Neural progenitor cell (in vitro differentiated cells): Measurements from ENCODE around the gene FRY. TPM values are rescaled to one million over a fixed set of nuclear protein-coding genes. Genes with fewer than 3 reads are reported as not detected.

ENCODE experiments used
- DNase-seq: peaks from one replicate; pipeline ENCODE4 v3.0.0-alpha.2; 2016; ENCODE audit warnings: low spot score
- H2AFZ ChIP-seq: fragments of 200-600 bp; sonication (generic); replicated peaks from 2 replicates; pipeline ENCODE4 v1.6.1; 2016; ENCODE audit warnings: antibody characterized with exemption
- H3F3A ChIP-seq: fragments of 200-600 bp; sonication (generic); 2 replicates; pipeline ENCODE4 v1.6.1; 2016; ENCODE audit warnings: antibody characterized with exemption, low read depth
- H3K27ac ChIP-seq: fragments of 200-600 bp; sonication (generic); 2 replicates; pipeline ENCODE4 v1.5.1; 2016; ENCODE audit warnings: mild to moderate bottlenecking
- H3K27me3 ChIP-seq: fragments of 200-600 bp; sonication (generic); 2 replicates; pipeline ENCODE4 v1.6.1; 2016; ENCODE audit warnings: mild to moderate bottlenecking, moderate library complexity
- H3K36me3 ChIP-seq: fragments of 200-600 bp; sonication (generic); 2 replicates; pipeline ENCODE4 v1.5.1; 2016
- H3K4me1 ChIP-seq: fragments of 200-600 bp; sonication (generic); 2 replicates; pipeline ENCODE4 v1.6.1; 2016; ENCODE audit warnings: mixed run types
- H3K4me2 ChIP-seq: fragments of 200-600 bp; sonication (generic); 2 replicates; pipeline ENCODE4 v1.6.1; 2016
- H3K4me3 ChIP-seq: fragments of 200-600 bp; sonication (generic); 2 replicates; pipeline ENCODE4 v1.5.1; 2016
- H3K79me2 ChIP-seq: fragments of 200-600 bp; sonication (generic); 2 replicates; pipeline ENCODE4 v1.6.1; 2016; ENCODE audit warnings: low read depth
- H3K9ac ChIP-seq: fragments of 200-600 bp; sonication (generic); 2 replicates; pipeline ENCODE4 v1.6.1; 2016
- H3K9me3 ChIP-seq: fragments of 200-600 bp; sonication (generic); 2 replicates; pipeline ENCODE4 v1.5.1; 2016; ENCODE audit warnings: low read depth
- H4K20me1 ChIP-seq: fragments of 200-600 bp; sonication (generic); 2 replicates; pipeline ENCODE4 v1.6.1; 2016; ENCODE audit warnings: low read depth
- H3K27ac Mint-ChIP-seq: 3 replicates; pipeline ENCODE4 v1.8.0; 2021; ENCODE audit warnings: mixed read lengths
- H3K27me3 Mint-ChIP-seq: 2 replicates; pipeline ENCODE4 v1.8.0; 2022; ENCODE audit warnings: low read depth, mild to moderate bottlenecking, inconsistent platforms, moderate library complexity, mixed read lengths; ENCODE audit not compliant: insufficient read depth
- H3K36me3 Mint-ChIP-seq: 3 replicates; pipeline ENCODE4 v1.8.0; 2021; ENCODE audit warnings: mixed read lengths
- H3K4me1 Mint-ChIP-seq: 3 replicates; pipeline ENCODE4 v1.8.0; 2021; ENCODE audit warnings: mixed read lengths
- H3K4me3 Mint-ChIP-seq: 3 replicates; pipeline ENCODE4 v1.8.0; 2021; ENCODE audit warnings: mild to moderate bottlenecking, moderate library complexity, mixed read lengths
- H3K9me3 Mint-ChIP-seq: 3 replicates; pipeline ENCODE4 v1.8.0; 2020; ENCODE audit warnings: mixed read lengths
- EZH2 ChIP-seq: fragments of 200-600 bp; sonication (generic); IDR thresholded peaks from 2 replicates; pipeline ENCODE4 v1.6.1; 2017; ENCODE audit warnings: antibody characterized with exemption, mild to moderate bottlenecking, moderate library complexity
- EZH2phosphoT487 ChIP-seq: fragments of 200-600 bp; sonication (generic); IDR thresholded peaks from 2 replicates; pipeline ENCODE4 v1.6.1; 2017; ENCODE audit warnings: antibody characterized with exemption
- total RNA-seq: library from RNA; depleted of rRNA; stranded (reverse); fragments of >200 nt; gene quantifications from 2 replicates; pipeline ENCODE4 v1.2.3, GENCODE V29; 2015; ENCODE audit warnings: low replicate concordance
- TF ChIP-seq, protein P1 (sequence below): fragments of 200-600 bp; sonication (generic); IDR thresholded peaks from 2 replicates; pipeline ENCODE4 v1.5.1; 2017; ENCODE audit warnings: antibody characterized with exemption, mild to moderate bottlenecking

FRY gene
- total RNA-seq, 1 donor from 2014 or later: 12.6 TPM

DNA sequence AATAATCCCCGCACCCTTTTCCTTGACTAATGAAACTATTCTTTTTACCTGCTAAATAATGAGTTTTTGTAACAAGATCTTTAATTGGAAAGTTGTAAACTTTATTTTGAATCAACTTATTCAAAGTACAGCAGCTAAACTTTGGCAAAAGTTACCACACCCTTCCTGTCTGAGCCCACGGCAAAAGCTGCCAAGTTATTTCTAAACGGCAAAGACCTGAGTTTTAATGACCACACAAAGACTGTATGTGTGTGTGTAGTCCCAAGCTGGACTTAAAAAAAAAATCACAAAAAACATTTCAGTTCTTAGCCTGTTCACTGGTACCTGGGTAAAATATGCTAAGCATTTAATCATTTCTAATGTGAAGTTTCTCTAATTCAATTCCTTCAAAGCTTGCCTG, 222.8 kb downstream of the FRY start:
- Histone ChIP-seq H3K9me3 (no peaks in the 10 kb centered on the region), H3K9ac (no peak overlapping the region), H3K27me3 (no peaks in the 10 kb centered on the region), H3K36me3 (no peaks in the 10 kb centered on the region), H3K4me2 (no peak overlapping the region), H4K20me1 (no peaks in the 10 kb centered on the region), H3K79me2 (no peaks in the 10 kb centered on the region), H3K27ac (no peak overlapping the region), H3K4me3 (no peak overlapping the region), H2AFZ (no peak overlapping the region), H3K4me1 (no peaks in the 10 kb centered on the region), H3F3A (no peaks in the 10 kb centered on the region)
- Mint-ChIP-seq H3K36me3 (no peaks in the 10 kb centered on the region), H3K9me3 (no peaks in the 10 kb centered on the region), H3K4me3 (no peak overlapping the region), H3K27ac (no peak overlapping the region), H3K27me3 (peaks cover under 1% of the 10 kb centered on the region), H3K4me1 (no peaks in the 10 kb centered on the region)
- TF ChIP-seq EZH2phosphoT487 (no peak), EZH2 (no peak)
- TF ChIP-seq, protein P1, sequence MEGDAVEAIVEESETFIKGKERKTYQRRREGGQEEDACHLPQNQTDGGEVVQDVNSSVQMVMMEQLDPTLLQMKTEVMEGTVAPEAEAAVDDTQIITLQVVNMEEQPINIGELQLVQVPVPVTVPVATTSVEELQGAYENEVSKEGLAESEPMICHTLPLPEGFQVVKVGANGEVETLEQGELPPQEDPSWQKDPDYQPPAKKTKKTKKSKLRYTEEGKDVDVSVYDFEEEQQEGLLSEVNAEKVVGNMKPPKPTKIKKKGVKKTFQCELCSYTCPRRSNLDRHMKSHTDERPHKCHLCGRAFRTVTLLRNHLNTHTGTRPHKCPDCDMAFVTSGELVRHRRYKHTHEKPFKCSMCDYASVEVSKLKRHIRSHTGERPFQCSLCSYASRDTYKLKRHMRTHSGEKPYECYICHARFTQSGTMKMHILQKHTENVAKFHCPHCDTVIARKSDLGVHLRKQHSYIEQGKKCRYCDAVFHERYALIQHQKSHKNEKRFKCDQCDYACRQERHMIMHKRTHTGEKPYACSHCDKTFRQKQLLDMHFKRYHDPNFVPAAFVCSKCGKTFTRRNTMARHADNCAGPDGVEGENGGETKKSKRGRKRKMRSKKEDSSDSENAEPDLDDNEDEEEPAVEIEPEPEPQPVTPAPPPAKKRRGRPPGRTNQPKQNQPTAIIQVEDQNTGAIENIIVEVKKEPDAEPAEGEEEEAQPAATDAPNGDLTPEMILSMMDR: no peak
- DNase-seq: no peak

DNA sequence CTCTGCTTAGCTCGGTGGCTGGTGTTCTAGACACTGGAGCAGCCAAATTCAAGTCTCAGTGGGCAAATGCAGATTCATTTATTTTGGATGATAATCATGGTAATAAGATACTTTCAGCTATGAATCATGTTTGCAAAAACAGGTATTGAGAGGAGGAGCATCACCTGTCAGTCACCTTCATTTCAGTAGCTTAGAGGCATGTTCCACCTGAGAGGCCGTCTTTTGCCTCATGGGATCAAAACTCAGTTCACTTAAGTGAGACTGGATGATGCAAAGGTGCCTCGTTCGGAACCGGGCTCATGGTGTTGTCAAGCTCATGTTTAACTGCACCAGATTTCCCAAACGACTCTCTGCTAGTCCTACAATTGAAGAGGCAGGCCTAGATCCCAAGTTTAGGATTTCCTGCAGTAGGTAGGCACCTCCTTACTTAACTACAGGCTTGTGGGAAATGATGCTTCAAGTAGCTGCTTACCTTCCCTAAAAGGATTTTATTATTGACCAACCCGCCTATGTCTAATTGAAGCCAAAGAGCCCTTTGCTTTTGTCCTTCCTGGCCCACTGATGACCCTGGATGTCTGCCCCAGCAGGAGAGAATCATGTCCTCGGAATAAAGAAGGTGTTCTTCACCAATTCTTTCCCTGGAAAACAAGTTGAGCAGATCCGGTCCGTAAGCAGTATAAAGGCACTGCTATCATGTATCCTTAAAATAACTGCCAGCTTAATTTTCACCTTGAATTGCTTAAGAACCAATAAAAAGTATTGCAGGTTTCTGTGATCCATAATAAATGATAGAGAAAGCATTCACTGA, 223.5 kb downstream of the FRY start:
- no peak overlapping the region for H2AFZ ChIP-seq
- Mint-ChIP-seq H3K4me3 (no peak overlapping the region), H3K27me3 (peaks cover 3% of the 10 kb centered on the region), H3K9me3 (no peaks in the 10 kb centered on the region), H3K27ac (no peak overlapping the region), H3K36me3 (no peaks in the 10 kb centered on the region), H3K4me1 (no peaks in the 10 kb centered on the region)
- no peaks in the 10 kb centered on the region for H4K20me1 ChIP-seq
- no peaks in the 10 kb centered on the region for H3K9me3 ChIP-seq
- H3K9ac ChIP-seq: no peak overlapping the region
- TF ChIP-seq EZH2phosphoT487: no peak
- TF ChIP-seq EZH2: no peak
- TF ChIP-seq, protein P1: no peak
- H3K27ac ChIP-seq: no peak overlapping the region
- no peaks in the 10 kb centered on the region for H3K4me1 ChIP-seq
- no peak for DNase-seq
- no peaks in the 10 kb centered on the region for H3K36me3 ChIP-seq
- no peak overlapping the region for H3K4me3 ChIP-seq
- H3K4me2 ChIP-seq: no peak overlapping the region
- no peaks in the 10 kb centered on the region for H3F3A ChIP-seq
- no peaks in the 10 kb centered on the region for H3K27me3 ChIP-seq
- H3K79me2 ChIP-seq: no peaks in the 10 kb centered on the region

DNA sequence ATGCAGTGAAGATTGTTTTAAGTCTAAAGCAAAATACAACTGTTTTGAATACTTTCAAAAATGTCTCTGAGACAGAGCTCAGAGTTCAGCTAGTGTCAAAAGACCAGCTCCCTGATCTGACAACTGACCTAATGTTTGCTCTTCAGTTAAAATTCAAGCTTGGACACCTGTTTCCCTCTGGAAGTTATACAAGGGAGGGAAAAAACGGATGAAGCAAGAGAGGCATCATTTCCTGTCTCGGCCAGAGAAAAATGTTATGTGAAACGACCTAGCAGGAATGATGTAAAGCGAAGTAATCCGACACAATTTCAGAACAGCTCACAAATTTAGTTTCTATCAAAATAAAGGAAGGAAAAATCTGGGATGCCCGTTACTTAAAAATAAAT, 224.1 kb downstream of the FRY start:
- TF ChIP-seq EZH2 (no peak), EZH2phosphoT487 (no peak)
- TF ChIP-seq, protein P1: no peak
- no peaks in the 10 kb centered on the region for H3K9me3 ChIP-seq
- no peak overlapping the region for H3K27ac Mint-ChIP-seq
- no peaks in the 10 kb centered on the region for H3K36me3 ChIP-seq
- no peaks in the 10 kb centered on the region for H3K79me2 ChIP-seq
- H3K36me3 Mint-ChIP-seq: no peaks in the 10 kb centered on the region
- no peaks in the 10 kb centered on the region for H3K27me3 ChIP-seq
- H3K27me3 Mint-ChIP-seq: peaks cover 5% of the 10 kb centered on the region
- H3K4me1 Mint-ChIP-seq: no peaks in the 10 kb centered on the region
- H2AFZ ChIP-seq: no peak overlapping the region
- H3K9me3 Mint-ChIP-seq: no peaks in the 10 kb centered on the region
- no peak overlapping the region for H3K9ac ChIP-seq
- no peaks in the 10 kb centered on the region for H3F3A ChIP-seq
- no peaks in the 10 kb centered on the region for H4K20me1 ChIP-seq
- no peak for DNase-seq
- H3K27ac ChIP-seq: no peak overlapping the region
- no peak overlapping the region for H3K4me3 ChIP-seq
- no peak overlapping the region for H3K4me3 Mint-ChIP-seq
- no peak overlapping the region for H3K4me2 ChIP-seq
- H3K4me1 ChIP-seq: no peaks in the 10 kb centered on the region
